IMR-90 (cell line): Measurements from ENCODE around the gene TRAPPC3L.

Experiments
- POLR2A ChIP-seq: IDR thresholded peaks from 2 replicates; pipeline ENCODE4 v1.6.1; 2012; ENCODE audit warnings: mild to moderate bottlenecking, low read depth, low read length
- TF ChIP-seq, protein P1 (sequence below): conservative IDR thresholded peaks from 2 replicates; pipeline ENCODE4 v1.5.1; 2012; ENCODE audit warnings: mild to moderate bottlenecking, low read depth, low read length, improper control_type of control experiment
- TF ChIP-seq, protein P2 (sequence below): fragments of 150-350 bp; IDR thresholded peaks from 2 replicates; pipeline ENCODE4 v1.6.1; 2016; ENCODE audit warnings: low read depth, mild to moderate bottlenecking, low read length, moderate library complexity, borderline replicate concordance

DNA sequence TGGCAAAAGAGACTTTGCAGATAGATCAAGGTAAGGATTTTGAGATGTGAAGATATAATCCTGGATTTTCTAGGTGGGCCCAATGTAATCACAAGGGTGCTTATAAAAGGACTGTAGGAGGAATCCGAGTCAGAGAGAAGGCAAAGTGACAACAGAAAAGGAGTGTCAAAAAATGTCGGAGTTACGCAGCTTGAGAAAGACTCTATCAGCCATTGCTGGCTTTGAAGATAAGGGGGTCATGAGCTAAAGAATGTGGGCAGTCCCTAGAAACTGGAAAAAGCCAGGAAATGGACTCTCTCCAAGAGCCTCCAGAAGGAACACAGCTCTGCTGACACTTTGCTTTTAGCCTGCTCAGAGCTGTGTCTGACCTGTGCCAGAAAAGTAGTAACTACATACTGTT lies 17.1 kb upstream of the TRAPPC3L start:
- TF ChIP-seq, protein P1, sequence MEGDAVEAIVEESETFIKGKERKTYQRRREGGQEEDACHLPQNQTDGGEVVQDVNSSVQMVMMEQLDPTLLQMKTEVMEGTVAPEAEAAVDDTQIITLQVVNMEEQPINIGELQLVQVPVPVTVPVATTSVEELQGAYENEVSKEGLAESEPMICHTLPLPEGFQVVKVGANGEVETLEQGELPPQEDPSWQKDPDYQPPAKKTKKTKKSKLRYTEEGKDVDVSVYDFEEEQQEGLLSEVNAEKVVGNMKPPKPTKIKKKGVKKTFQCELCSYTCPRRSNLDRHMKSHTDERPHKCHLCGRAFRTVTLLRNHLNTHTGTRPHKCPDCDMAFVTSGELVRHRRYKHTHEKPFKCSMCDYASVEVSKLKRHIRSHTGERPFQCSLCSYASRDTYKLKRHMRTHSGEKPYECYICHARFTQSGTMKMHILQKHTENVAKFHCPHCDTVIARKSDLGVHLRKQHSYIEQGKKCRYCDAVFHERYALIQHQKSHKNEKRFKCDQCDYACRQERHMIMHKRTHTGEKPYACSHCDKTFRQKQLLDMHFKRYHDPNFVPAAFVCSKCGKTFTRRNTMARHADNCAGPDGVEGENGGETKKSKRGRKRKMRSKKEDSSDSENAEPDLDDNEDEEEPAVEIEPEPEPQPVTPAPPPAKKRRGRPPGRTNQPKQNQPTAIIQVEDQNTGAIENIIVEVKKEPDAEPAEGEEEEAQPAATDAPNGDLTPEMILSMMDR, result no peak
- TF ChIP-seq, protein P2, sequence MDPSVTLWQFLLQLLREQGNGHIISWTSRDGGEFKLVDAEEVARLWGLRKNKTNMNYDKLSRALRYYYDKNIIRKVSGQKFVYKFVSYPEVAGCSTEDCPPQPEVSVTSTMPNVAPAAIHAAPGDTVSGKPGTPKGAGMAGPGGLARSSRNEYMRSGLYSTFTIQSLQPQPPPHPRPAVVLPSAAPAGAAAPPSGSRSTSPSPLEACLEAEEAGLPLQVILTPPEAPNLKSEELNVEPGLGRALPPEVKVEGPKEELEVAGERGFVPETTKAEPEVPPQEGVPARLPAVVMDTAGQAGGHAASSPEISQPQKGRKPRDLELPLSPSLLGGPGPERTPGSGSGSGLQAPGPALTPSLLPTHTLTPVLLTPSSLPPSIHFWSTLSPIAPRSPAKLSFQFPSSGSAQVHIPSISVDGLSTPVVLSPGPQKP, result no peak
- no peak for TF ChIP-seq POLR2A
